ENCODE measurements around the gene HLCS. TPM values are rescaled to one million over a fixed set of nuclear protein-coding genes. Genes with fewer than 3 reads are reported as not detected.

The HLCS gene
- total RNA-seq, 4 donors from 2014 or later, result 3.1 to 19.4 (median 8.9) TPM

DNA sequence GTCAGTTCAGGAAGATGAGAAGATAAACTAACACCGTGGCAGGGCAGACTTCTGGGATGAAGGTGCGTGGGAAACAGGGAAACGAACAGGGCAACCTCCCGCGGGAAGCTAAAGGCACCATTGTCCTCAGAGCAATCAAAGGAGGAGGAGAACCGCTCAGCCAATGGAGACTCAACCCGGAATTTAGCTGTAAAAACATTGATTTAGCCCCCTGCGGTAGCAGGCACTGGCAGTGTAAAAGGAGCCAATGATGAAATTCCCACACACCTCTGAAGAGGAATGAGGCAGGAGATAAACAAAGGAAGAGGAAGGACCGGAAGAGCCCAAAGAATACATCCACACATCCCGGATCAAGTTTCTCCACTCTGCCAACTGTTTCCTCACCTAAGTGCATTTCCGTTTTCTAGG is 19.5 kb downstream of the HLCS start:
- intact Hi-C loops (cut with DNase I; ENCODE audit: low total_unique reads), result no loop called here
- DNase-seq (ENCODE audit: low spot score in 2 of 2), result no peak
- TF ChIP-seq, protein P1, sequence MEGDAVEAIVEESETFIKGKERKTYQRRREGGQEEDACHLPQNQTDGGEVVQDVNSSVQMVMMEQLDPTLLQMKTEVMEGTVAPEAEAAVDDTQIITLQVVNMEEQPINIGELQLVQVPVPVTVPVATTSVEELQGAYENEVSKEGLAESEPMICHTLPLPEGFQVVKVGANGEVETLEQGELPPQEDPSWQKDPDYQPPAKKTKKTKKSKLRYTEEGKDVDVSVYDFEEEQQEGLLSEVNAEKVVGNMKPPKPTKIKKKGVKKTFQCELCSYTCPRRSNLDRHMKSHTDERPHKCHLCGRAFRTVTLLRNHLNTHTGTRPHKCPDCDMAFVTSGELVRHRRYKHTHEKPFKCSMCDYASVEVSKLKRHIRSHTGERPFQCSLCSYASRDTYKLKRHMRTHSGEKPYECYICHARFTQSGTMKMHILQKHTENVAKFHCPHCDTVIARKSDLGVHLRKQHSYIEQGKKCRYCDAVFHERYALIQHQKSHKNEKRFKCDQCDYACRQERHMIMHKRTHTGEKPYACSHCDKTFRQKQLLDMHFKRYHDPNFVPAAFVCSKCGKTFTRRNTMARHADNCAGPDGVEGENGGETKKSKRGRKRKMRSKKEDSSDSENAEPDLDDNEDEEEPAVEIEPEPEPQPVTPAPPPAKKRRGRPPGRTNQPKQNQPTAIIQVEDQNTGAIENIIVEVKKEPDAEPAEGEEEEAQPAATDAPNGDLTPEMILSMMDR (IDR thresholded peaks at IDR 0.05), result no peak
- no peak for TF ChIP-seq POLR2A (IDR thresholded peaks at IDR 0.05)
- 72 to 76% methylated on average over 11 of the region's 11 CpGs for WGBS, 2 donors
- H3K4me3 ChIP-seq (ENCODE audit: low read depth, poor library complexity, severe bottlenecking), result no peak overlapping the region

DNA sequence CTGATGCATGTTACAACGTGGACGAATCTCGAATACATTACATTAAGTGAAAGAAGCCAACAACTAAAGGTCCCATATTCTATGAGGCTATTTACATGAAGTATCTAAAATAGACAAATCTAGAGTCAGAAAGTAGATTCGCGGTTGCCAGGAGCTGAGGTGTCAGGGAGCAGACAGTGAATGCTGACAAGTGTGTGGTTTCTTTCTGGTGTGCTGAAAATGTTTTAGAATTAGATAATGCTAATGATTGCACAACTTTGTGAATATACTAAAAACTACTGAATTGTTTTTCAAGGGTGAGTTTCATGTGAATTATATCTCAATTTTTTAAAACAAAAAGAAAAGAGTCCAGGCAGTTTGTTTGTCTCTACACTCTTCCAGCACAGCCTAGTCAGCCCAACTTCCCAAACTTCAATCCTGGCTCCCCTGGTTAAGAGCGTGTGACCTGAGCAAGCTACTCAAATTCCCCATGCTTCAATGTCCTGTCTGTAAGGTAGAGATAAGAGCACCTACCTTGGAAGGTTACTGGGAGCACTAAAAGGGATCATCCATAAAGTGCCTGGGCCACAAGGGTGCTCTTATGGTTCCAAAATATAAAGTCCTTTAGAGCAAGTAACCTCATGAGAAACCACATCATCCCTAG is 20.9 kb downstream of the HLCS start:
- 96 to 97% methylated on average over 6 of the region's 6 CpGs for WGBS, 2 donors
- intact Hi-C loops (cut with DNase I; ENCODE audit: low total_unique reads), result no loop called here

DNA sequence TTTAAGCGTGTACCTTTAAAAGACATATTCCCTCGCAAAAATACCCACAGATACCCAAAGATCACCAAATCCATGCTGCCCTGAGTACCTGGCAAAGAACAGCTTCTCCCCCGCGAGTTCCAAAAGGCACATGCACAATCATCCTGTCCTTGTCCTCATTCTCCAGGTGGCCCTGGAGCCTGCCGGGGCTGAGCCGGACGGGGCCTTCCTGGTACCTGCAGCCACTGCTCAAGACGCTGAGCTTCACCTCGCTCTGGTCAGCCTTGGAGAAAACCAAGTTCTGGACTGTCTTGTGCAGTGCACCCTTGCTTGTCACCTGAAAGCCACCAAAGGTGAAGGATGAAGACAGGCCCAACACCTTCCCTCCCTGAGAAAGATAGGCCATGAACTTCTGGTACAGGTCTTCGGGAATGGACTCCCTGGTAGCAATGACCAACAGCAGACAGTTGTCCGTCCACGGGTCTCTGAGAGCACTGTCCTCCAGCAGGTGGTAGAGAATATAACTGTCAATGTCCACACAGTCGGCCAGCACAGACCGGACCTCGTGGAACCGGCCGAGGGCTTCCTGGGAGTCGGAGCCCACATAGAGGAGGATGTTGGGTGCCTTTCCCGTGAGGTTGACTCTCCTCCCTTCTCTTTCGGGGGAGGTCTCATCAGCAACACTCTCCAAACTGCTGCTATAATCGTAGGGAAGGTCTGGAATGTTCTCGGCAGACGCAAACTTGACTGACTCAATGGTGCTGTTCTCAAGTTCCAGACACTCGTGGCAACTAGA is 29.9 kb downstream of the HLCS start:
- TF ChIP-seq, protein P1 (IDR thresholded peaks at IDR 0.05), result no peak
- no peak for TF ChIP-seq POLR2A (IDR thresholded peaks at IDR 0.05)
- DNase-seq (ENCODE audit: low spot score in 2 of 2), result peak in 1 of 2 donors; percentile 64
- intact Hi-C loops (cut with DNase I; ENCODE audit: low total_unique reads), result no loop called here
- 96 to 97% methylated on average over 17 to 23 of the region's 24 CpGs for WGBS, 2 donors
- no peak overlapping the region for H3K4me3 ChIP-seq (ENCODE audit: low read depth, poor library complexity, severe bottlenecking)

More for the DNA sequence above, 20.9 kb downstream of the HLCS start:
- no peak for DNase-seq (ENCODE audit: low spot score in 2 of 2)
- no peak overlapping the region for H3K4me3 ChIP-seq (ENCODE audit: low read depth, poor library complexity, severe bottlenecking)
- no peak for TF ChIP-seq POLR2A (IDR thresholded peaks at IDR 0.05)
- TF ChIP-seq, protein P1 (IDR thresholded peaks at IDR 0.05), result no peak

DNA sequence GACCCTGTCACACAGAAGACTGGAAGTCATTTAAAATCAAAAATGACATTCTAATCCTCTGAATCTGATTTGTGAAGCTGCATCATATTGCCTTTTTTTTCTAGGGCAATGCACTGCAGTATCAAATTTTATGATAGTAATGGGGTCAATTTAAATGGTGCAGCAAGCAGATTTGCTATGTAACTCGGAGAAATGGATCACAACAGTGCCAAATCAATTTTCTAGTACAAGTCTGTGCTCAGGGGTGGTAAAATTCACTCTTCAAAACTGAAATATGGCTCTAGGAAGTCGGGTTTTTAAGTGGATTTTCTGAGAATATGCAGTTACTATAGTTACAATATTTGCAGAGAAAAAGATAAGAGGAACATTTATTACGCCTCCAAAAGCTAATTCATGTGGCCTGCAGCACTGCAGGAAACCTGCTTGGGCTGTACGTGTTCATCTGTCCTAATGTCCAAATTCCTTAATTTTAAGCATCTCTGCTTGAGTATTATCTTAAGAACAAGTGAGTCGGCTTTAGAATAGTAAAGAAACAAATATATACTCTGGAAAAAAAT is 31.5 kb downstream of the HLCS start:
- 61 to 66% methylated on average over 5 of the region's 5 CpGs for WGBS, 2 donors
- no peak for DNase-seq (ENCODE audit: low spot score in 2 of 2)
- intact Hi-C loops (cut with DNase I; ENCODE audit: low total_unique reads), result no loop called here
- TF ChIP-seq, protein P1 (IDR thresholded peaks at IDR 0.05), result no peak
- TF ChIP-seq POLR2A (IDR thresholded peaks at IDR 0.05), result no peak
- no peak overlapping the region for H3K4me3 ChIP-seq (ENCODE audit: low read depth, poor library complexity, severe bottlenecking)

DNA sequence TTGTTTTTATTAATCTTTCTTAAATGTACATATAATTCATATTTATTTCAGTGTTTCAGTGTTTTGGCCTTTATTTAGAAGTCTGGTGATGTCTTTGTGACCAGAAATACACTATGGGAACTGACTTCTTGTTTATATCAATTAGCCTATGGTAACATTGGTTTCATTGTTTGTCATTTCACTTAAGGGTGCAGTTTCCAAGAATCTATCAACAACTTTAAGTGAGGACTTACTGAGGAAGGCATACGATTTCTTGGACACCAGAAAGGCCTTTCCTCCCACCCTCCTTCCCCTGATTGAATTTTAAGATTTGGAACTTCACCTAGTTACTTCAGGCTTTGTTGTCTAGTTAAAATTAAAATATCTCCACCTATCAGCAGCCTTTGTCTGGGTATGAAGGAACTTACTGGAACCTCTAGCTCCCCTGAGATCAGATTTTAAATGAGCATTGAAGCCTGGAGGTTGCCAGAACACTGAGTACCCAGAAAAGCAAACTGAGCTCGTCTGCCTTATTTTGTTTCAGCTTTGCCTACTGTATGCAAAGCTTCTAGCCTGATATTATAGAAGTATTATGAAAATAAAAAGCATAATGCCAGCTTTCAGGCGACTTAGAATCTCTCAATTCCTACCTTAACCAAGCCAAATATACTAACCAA is 34.2 kb downstream of the HLCS start:
- 62 to 74% methylated on average over 3 of the region's 3 CpGs for WGBS, 2 donors
- H3K4me3 ChIP-seq (ENCODE audit: low read depth, poor library complexity, severe bottlenecking), result no peak overlapping the region
- TF ChIP-seq POLR2A (IDR thresholded peaks at IDR 0.05), result no peak
- TF ChIP-seq, protein P1 (IDR thresholded peaks at IDR 0.05), result no peak
- intact Hi-C loops (cut with DNase I; ENCODE audit: low total_unique reads), result no loop called here
- DNase-seq (ENCODE audit: low spot score in 2 of 2), result peak in 1 of 2 donors; percentile 0
